Testis (tissue), 2 donors: ENCODE measurements around the gene OTUB1.

Experiments used
- POLR2A ChIP-seq: fragments of 450-650 bp; IDR thresholded peaks from one replicate; pipeline ENCODE4 v1.6.1; 2017; ENCODE audit warnings: antibody characterized with exemption, mild to moderate bottlenecking, moderate library complexity
- TF ChIP-seq, protein P1 (sequence below), 3 experiments: fragments of 450-650 bp in 2 of 3; fragments of 200-600 bp in 1 of 3; sonication (generic) in 1 of 3; IDR thresholded peaks; one replicate each; pipeline ENCODE4 v1.5.1; 2016 to 2019; ENCODE audit warnings: antibody characterized with exemption in 3 of 3, mild to moderate bottlenecking in 2 of 3, moderate library complexity in 1 of 3

DNA sequence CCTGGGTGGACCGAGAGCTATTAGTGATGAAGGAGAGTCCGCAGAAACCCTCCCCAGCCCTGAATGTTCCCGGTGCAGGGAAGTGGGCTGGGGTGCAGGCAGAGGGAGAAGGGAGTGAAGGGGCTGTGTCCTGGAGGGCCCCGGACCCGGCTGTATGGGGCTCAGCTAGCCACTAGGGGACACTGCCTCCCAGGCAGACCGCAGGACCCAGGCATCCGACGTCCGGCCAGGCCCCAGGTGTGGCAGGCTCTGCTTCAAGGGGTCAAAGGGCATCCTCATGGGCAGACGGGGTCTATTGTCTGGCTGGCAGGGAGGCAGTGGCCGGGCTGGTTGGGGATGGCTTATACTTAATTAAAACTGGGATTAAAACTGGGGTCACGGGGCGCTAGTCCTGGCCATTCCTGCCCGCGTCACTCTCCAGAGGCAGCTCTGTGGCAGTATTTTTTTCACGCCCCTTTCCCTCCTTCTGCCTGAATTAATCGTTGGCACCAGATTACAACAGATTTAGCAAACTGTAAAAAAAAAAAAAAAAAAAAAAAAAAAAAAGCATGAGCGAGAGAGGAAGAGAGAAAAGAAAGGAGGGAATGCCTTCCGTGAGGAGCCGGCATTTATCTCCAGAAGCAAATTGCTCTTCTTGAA, 54.6 kb downstream of the OTUB1 start:
- TF ChIP-seq, protein P1, sequence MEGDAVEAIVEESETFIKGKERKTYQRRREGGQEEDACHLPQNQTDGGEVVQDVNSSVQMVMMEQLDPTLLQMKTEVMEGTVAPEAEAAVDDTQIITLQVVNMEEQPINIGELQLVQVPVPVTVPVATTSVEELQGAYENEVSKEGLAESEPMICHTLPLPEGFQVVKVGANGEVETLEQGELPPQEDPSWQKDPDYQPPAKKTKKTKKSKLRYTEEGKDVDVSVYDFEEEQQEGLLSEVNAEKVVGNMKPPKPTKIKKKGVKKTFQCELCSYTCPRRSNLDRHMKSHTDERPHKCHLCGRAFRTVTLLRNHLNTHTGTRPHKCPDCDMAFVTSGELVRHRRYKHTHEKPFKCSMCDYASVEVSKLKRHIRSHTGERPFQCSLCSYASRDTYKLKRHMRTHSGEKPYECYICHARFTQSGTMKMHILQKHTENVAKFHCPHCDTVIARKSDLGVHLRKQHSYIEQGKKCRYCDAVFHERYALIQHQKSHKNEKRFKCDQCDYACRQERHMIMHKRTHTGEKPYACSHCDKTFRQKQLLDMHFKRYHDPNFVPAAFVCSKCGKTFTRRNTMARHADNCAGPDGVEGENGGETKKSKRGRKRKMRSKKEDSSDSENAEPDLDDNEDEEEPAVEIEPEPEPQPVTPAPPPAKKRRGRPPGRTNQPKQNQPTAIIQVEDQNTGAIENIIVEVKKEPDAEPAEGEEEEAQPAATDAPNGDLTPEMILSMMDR (IDR thresholded peaks at IDR 0.05) = no peak
- TF ChIP-seq POLR2A = no peak
